Rectal smooth muscle tissue (tissue), 1 donor: ENCODE data around the gene CCDC192.
"Not testable (repeated sequence)": the region's sequence is repeated elsewhere in the genome, so short reads cannot be mapped to it uniquely, and the experiment has no call there.

Experiments
- H3K27ac ChIP-seq: one replicate; pipeline ENCODE4 v1.7.0; 2013; ENCODE audit warnings: low read depth, low read length, inconsistent platforms
- H3K27me3 ChIP-seq: one replicate; pipeline ENCODE4 v1.7.0; 2013; ENCODE audit warnings: low read length; ENCODE audit not compliant: control insufficient read depth, insufficient read depth
- H3K36me3 ChIP-seq: one replicate; pipeline ENCODE4 v1.7.0; 2013; ENCODE audit warnings: low read length; ENCODE audit not compliant: control insufficient read depth, insufficient read depth
- H3K4me1 ChIP-seq: one replicate; pipeline ENCODE4 v1.7.0; 2013; ENCODE audit warnings: low read length; ENCODE audit not compliant: control insufficient read depth, insufficient read depth
- H3K4me3 ChIP-seq: one replicate; pipeline ENCODE4 v1.7.0; 2013; ENCODE audit warnings: low read length
- H3K9ac ChIP-seq: one replicate; pipeline ENCODE4 v1.7.0; 2013; ENCODE audit warnings: low read length

CCDC192 gene, protein sequence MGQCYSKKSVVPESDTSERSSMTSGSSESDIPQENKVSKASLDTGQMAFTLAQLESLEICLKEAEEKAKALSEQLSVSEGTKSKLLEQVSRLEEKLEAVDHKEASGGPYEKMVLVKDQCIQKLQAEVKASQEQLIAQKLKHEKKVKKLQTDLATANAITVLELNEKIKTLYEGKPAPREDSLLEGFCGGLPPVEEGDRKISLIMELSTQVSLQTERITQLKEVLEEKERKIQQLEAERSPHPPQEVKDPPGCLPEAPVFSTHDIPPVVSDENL

DNA sequence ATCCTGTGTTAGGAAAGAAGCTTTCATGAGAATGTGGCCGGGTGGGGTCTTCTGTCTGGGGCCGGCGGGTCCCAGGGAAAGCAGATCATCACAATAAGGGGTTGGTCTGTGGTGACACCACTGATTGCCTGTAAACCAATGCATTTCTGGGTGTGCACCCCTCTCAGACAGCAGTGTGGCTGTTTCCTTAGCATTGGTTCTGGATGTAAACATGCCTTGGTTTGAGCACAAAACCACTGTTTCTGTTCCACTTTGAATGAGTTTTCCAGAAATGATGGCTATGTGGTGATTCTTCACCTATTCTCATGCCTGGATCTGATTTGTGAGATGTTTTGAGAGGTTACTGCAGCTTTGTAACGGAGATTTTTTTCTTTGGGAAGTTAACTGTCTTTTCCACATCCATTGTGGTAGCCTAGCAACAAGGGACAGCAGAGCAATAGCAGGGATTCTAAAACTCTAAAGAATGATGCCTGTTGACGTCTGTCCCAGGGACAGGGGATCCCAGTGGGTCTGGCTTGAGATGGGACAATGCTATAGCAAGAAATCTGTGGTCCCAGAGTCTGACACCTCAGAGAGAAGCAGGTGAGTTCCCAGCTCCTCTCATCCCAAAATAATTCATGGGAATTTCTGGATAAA is at the start of gene CCDC192:
CCDC192 (plus strand) TSS at position 466 of the 636 bp plus-strand sequence; CDS start at position 521, 55 bp downstream.
- Histone ChIP-seq H3K27me3 (no peaks in the 10 kb centered on the region), H3K4me3 (no peak within 1 kb of the TSS), H3K36me3 (no peaks in the 10 kb centered on the region), H3K27ac (no peak within 1 kb of the TSS), H3K4me1 (no peaks in the 10 kb centered on the region), H3K9ac (no peak within 1 kb of the TSS)

DNA sequence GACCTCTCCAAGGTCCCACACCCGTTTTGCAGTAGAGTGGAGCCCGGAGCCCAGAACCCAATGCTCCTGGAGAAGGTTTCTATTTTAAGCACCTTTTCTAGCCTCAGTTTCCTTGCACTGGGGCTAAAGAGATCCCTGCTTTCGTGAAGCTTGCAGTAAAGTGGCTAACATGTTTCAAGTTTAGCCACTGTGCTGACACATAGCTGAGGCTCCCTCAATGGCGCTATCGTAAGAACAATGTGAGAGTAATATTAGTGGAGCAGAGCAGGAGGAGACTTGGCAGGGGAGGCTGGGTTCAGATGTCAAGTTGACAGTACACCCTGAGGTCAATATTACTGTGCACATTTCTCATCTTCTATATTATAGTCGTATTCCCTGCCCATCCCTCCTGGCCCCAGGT is 46.4 kb upstream of the CCDC192 start:
- Histone ChIP-seq H3K36me3 (no peaks in the 10 kb centered on the region), H3K9ac (no peak overlapping the region), H3K4me1 (no peaks in the 10 kb centered on the region), H3K4me3 (no peak overlapping the region), H3K27ac (no peak overlapping the region), H3K27me3 (no peaks in the 10 kb centered on the region)

DNA sequence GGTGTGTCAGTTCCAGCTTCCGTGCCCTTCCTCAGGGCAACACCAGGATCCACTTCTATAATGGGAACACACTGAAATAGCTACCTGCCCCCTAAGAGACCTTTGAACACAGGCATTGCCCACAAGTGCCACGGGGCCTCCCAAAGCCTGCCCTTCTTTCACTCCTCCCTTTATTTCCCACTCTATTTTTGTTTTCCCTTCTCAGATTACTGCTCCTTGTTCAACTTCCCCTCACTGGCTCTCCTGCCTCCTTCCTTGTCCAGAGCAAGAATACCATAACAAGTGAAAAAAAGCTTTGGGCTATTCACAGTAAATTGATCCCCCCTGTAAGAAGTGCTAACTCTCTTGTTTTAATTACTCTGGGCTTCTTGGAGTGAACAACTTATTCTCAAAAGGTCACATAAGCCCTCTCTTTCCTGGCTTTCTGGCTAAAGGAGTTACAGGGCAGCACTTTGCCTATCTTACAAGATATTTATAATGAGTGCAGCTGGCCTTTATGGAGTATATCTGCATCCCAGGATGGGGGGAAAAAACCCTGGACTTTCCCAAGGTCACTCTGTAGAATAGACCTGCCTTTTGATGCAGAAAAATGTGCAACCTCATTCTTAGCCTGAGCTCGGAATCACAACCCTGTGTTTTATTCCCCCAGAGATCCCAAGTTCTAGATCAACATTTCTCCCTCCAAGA is 43.0 kb upstream of the CCDC192 start:
- no peak overlapping the region for H3K9ac ChIP-seq
- H3K4me1 ChIP-seq: no peaks in the 10 kb centered on the region
- no peaks in the 10 kb centered on the region for H3K27me3 ChIP-seq
- no peak overlapping the region for H3K4me3 ChIP-seq
- H3K36me3 ChIP-seq: no peaks in the 10 kb centered on the region
- peak overlapping the region; percentile 30 for H3K27ac ChIP-seq

DNA sequence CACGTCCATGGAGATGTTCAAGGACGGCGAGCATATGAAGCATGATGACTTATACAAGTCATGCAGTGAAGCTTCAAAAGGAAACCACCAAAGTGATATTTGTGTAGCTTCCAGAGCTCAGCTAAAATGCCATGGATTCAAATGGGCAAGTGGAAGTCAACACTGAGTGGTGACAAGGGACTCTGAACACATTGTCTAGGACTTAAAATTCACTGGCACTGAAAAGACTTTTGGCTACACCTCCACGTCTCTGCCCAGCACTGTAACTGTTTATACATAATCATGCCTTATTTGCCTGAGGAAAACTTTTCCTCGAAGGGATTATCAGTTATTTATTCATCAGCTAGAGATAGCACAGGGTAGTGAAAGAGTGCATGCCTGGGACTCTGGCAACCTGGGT is 39.1 kb upstream of the CCDC192 start:
- Histone ChIP-seq H3K4me3 (no peak overlapping the region), H3K27me3 (no peaks in the 10 kb centered on the region), H3K9ac (no peak overlapping the region), H3K27ac (no peak overlapping the region), H3K36me3 (no peaks in the 10 kb centered on the region), H3K4me1 (peaks cover 2% of the 10 kb centered on the region)

DNA sequence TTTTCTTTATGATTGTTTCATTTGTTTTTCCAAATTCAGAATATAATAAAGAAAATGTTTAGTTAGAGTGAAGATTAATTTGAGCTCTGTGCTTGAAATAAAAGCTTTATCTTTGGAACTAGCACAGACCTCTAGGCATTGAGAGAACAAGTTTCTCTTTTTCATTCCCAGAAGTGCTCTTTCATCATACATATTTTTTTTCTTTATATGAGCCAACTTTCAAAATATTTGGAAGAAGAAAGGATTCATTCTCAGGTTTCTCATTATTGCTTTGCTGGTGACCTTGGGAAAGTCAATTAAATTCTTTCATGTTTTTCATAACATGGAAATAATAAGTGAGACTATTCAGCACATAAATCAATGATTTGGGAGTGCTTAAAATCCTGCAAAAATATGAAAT is 37.5 kb upstream of the CCDC192 start:
- no peaks in the 10 kb centered on the region for H3K27me3 ChIP-seq
- no peak overlapping the region for H3K4me3 ChIP-seq
- H3K9ac ChIP-seq: no peak overlapping the region
- no peaks in the 10 kb centered on the region for H3K36me3 ChIP-seq
- H3K27ac ChIP-seq: no peak overlapping the region
- H3K4me1 ChIP-seq: peaks cover 2% of the 10 kb centered on the region

DNA sequence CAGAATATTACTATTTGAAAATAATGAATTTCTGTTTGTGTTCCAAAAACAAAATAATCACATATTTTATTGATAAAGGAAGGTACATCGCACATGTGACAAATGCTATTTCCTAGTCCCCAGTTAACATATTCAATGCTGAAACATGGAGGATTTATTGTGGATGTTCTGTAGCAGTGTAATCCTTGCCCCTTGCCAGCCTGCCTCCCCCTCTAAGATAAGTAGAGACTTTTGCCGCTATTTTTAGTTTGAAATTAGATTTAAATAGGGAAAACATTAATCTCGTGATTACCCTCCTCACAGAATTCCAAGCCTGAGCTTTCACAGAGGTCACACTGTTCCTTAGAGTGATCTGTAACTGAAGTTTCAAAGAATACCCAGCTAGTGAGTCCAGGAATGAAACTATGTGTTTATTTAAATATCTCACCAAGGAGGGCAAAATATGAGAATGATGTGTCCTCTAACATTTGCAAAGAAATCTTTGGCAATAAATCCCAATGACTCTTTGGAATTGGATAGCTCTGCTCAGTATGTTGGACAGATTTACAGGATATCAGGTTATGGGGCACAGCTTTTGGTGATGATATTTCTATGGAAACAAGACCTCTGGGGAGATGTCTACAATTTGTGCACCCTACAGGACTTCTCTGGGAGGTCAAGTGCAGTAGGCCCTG is 37.0 kb upstream of the CCDC192 start:
- Histone ChIP-seq H3K27me3 (no peaks in the 10 kb centered on the region), H3K36me3 (no peaks in the 10 kb centered on the region), H3K4me3 (no peak overlapping the region), H3K27ac (no peak overlapping the region), H3K9ac (no peak overlapping the region), H3K4me1 (peaks cover 2% of the 10 kb centered on the region)

DNA sequence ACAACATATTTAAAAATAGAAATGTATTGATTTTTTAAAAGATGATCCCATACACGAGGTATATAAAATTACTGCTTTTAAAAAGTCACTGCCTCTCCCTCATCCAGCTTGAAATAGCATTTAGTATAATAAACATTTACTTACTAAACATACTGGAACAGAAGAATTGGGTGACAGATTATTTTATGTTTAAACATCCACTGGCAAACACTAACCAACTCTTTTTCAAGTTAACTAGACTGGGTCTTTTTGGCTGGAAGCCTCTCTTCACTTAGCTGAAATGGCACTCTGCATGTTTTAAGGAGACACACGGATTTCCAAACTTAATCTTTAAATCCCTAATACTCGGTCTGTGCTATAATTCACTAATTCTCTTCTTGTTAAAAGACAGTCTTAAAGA is 35.3 kb upstream of the CCDC192 start:
- H3K4me3 ChIP-seq: no peak overlapping the region
- no peak overlapping the region for H3K27ac ChIP-seq
- no peak overlapping the region for H3K9ac ChIP-seq
- no peaks in the 10 kb centered on the region for H3K36me3 ChIP-seq
- H3K27me3 ChIP-seq: no peaks in the 10 kb centered on the region
- peaks cover 2% of the 10 kb centered on the region for H3K4me1 ChIP-seq

DNA sequence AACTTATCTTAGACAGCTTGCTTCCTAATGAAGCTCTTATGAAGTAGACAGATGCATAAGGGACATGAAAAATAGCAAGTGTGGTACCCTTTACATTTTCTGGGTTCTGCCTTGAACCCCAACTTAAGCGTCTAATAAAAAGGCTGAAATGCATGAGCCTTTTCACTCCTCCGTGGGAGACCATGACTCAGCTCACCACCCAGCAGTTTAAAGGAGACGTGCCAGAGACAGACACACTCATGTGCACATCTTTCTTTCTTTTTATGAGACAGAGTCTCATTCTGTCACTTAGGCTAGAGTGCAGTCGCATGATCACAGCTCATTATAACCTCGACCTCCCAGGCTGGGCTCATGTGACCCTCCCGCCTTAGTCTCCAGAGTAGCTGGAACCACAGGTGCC is 32.0 kb upstream of the CCDC192 start:
- H3K4me1 ChIP-seq: peaks cover 2% of the 10 kb centered on the region
- no peak overlapping the region for H3K27ac ChIP-seq
- H3K27me3 ChIP-seq: no peaks in the 10 kb centered on the region
- no peak overlapping the region for H3K4me3 ChIP-seq
- no peak overlapping the region for H3K9ac ChIP-seq
- H3K36me3 ChIP-seq: no peaks in the 10 kb centered on the region

DNA sequence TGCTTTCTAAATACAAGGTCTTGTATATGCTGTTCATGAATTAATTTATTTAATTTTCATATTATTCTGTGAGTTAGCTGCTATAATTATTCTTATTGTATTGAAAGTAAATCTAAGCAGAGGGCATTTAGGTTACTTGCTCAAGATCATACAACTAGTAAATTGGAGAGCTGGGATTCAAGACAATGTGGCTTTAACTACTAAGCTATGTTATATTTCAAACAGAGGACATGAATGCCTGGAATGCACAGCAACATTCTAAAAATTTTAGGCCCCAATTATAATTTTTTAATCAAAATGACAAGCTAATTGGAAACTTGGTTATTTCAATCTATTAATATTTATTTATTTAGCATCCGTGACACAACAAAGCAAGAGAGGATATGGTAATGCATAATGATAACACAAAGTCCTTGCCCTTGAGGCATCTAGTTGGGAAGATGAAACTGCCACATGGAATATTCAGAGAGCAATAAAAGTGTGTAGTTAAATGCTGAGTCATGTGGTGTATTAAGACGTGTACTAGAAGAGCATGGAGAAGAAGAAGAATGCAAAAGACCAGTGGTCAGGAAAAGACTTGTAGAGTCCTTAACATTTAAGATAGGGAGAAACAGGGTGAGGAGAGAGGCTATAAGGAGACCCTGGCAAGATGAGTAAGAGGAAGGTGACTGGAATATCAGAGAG is 29.9 kb upstream of the CCDC192 start:
- Histone ChIP-seq H3K36me3 (no peaks in the 10 kb centered on the region), H3K9ac (no peak overlapping the region), H3K27me3 (no peaks in the 10 kb centered on the region), H3K4me3 (no peak overlapping the region), H3K4me1 (no peaks in the 10 kb centered on the region), H3K27ac (no peak overlapping the region)

DNA sequence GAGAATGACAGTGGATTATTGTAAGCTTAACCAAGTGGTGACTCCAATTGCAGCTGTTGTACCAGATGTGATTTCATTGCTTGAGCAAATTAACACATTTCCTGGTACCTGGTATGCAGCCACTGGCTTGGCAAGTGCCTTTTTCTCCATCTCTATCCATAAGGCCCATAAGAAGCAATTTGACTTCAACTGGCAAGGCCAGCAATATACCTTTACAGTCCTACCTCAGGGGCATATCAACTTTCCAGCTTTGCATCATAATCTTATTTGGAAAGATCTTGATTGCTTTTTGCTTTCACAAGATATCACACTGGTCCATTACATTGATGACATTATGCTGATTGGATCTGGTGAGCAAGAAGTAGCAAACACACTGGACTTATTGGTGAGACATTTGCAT is 26.2 kb upstream of the CCDC192 start:
- H3K4me3 ChIP-seq, H3K9ac ChIP-seq, H3K27me3 ChIP-seq, H3K4me1 ChIP-seq, H3K36me3 ChIP-seq, H3K27ac ChIP-seq: not testable (repeated sequence)

DNA sequence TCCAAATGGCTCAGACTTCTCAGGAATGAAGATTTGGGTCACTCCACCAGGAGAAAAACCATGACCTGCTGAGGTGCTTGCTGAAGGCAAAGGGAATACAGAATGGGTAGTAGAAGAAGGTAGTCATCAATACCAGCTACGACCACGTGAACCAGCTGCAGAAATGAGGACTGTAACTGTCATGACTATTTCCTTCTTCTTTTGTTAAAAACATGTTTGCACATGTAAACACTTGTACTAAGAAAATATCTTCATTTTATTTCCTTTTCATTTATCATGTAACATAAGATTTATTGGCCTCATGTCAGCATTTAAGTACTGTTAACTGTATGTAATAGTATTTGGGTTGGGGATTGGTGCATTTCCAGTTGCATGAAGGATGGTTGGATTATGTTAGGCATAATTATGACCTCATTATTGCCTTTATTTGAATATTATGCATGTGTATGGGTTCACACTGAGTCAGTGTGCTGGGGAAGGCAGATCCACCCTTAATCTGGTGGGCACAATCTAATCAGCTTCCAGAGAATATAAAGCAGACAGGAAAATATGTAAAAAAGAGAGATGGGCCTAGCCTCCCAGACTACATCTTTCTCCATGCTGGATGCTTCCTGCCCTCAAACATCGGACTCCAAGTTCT is 23.4 kb upstream of the CCDC192 start:
- H3K4me3 ChIP-seq, H3K36me3 ChIP-seq, H3K4me1 ChIP-seq, H3K9ac ChIP-seq, H3K27me3 ChIP-seq, H3K27ac ChIP-seq: not testable (repeated sequence)

DNA sequence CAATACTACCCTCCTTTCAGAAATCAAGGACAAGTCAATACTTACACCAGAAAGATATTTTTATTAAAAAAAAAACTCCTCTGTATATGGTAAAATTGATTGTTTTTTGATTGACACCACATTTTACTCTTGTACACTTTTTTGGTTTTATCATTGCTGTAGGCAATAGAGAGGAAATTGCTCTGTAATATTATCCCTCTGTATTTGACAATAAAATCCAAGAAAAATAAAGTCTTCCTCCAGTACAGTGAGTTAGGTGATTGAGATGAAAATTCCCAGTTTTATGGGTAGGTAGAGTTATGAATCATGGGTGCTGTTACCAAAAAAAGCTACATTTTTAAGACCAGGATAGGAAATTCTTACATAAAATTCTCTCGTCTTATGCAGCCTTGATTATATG is 22.6 kb upstream of the CCDC192 start:
- Histone ChIP-seq H3K36me3 (no peaks in the 10 kb centered on the region), H3K4me3 (no peak overlapping the region), H3K27ac (no peak overlapping the region), H3K9ac (no peak overlapping the region), H3K4me1 (no peaks in the 10 kb centered on the region), H3K27me3 (no peaks in the 10 kb centered on the region)
